ENCODE data around the gene ACTG1.

Gene ACTG1

DNA sequence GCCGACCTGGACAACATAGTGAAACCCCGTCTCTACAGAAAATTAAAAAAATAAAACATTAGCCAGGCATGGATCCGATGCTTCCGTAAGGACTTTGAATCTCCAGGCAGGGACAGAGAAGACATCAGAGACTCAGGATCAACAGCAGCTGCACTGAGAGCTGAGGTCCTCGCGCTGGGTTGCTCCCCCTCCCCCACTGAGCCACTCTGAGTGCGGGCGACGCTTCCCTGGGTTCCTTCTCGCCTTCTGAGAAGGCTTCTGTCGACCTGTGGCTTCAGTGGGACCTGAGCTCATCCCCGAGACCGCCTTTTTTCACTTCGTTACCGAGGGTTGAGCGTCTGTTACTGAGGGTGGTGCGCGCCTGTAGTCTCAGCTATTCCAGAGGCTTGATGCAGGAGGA is 20.4 kb downstream of the ACTG1 start:
- no peak for DNase-seq

DNA sequence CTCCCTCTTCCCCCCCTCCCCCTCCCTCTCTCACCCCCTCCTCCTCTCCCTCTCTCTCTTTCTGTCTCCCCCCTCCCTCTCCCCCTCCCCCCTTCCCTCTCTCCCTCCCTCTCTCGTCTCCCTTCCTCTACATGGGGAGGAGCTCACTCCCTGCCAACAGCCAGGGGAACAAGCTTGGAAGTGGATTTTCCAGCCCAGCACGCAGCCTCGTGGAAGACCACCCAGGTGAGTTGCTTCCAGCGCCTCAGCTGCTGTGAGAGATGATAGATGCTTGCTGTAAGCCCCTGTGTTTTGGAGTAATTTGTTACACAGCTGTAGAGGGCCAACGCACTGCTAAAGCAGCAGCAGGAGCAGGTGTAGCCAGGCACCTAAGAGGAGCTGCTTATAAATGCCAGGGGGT is 20.8 kb downstream of the ACTG1 start:
- no peak for DNase-seq

DNA sequence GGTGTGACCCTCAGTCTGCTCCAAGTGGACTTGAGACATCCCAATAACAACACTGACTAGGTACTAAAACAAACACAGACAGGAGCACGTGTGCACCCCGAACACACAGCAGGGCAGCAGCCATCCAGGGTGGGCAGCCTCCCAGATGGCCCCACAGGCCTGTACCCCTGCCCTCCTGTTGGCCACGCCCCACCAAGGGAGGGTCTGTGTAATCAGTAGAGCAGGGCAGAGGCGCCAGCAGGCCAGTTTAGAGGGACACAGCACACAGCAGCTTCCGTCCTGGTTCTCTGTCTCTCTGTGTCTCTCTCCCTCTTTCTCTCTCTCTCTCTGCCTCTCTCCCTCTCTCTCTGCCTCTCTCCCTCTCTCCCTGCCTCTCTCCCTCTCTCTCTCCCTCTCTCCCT is 21.4 kb downstream of the ACTG1 start:
- no peak for DNase-seq

DNA sequence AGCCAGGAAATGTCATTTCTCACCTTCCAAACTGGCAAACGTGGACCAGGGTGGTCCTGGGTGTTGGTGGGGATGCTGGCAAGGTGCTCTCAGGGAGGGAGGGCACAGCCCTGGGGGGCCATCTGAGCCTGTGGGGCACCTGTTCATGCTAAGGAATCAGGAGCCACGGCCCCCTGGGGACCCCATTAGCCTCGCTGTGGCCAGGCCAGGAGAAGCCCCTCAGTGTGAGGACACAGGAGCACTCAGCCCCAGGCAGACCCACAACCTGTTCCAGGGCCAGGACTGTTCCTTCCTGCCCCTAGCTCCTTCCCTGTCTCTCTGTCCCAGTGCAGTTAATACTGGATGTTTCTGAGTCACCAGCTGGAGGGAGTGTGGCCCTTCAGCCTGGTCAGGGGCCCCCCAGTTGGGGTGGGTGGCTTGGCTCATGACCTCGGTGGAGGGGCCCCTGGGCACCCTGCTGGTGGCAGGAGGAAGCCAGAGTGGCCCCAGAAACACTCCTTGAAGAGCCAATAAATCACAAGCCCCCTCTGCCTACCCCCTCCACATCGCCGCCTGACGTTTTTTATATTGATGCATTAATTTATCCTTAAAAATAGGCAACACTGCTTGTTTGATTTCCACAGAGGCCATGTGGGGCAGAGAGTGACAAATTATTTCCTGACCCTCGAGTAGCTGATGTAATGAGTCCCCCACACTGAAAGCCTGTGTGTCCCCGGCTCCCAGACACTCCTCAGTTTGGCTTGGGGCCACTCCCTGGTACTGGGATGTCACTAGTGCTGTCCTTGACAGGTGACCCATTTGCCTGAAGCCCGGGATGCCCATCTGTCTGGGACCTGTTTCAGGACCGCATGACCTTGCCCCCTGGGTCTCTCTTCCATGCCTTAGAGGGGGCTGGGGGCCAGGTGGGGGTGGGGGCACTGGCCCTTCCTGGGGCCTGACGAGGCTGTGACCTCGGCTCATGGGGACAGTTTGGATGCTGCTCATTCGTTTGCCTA is 22.3 kb downstream of the ACTG1 start:
- no peak for DNase-seq

DNA sequence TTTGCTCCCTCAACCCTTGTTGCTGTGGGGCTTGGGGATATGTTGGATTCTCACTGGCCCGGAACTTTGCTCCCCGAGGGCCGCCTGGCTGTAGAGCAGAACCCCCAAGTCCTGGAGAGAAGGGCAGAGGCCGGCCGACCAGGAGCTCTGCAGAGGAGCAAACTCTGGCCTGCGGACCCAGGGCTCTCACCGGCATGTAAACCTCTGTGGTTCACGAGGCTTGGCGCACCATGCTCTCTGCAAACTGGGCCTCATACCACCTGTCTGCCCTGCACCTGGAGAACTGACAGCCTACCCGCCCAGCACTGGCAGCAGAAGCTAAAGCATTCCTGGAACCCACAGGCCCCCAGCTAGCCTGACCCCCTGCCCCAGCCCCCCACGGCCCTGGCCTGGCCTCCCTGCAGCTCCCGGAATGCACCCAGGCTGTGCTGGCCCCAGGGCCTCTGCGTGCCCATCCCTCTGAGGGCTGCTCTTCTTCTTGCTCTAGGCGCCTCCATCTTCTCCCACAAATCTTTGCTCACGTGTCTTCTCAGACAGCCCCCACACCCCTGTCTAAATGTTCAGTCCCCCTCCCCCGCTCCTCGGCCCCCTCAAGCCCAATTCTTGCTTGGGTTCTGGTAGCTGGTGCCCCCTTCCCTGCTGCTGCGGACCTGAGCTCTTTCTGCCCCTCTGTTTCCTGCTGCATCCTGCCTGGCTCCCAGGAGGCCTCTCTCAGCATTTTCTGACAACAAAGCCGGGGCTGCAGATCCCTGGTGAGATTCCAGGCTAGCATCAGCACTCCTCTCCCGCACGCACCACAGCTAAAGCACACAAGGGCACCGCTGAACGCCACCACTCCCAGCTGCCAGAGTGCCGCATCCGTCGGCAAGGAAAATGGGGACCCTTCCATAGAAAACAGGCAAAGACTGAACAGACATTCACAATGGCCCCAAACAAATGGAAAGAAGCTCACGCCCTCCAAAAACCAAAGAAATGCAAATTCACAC is 23.3 kb downstream of the ACTG1 start:
- DNase-seq = no peak

DNA sequence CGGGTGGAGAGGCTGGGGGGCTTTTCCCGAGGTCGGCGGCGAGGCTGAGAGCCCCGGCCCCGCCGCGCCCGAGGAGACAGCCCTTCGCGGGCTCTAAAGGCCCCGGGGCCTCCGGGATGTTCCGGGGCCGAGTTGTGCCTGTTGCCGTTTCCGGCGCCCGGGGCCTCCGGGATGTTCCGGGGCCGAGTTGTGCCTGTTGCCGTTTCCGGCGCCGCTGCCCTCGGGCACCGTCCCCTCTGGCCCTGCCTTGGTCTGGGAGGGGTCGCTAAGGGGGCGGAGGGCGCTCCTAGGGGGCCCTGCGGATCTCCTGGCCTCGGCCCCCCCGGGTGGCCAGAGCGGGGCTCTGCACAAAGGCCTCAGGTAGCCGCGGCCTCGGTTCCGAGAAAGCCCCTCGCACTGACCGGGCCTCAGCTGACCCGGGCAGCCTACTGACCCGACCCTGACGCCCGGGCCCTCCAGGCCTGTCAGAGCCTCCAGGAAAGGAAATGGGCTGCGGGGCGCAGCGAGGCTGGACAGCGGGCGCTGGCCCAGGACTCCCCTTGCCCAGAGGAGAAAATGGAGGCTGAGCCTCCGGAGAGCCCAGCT is 24.2 kb downstream of the ACTG1 start:
- DNase-seq = no peak

DNA sequence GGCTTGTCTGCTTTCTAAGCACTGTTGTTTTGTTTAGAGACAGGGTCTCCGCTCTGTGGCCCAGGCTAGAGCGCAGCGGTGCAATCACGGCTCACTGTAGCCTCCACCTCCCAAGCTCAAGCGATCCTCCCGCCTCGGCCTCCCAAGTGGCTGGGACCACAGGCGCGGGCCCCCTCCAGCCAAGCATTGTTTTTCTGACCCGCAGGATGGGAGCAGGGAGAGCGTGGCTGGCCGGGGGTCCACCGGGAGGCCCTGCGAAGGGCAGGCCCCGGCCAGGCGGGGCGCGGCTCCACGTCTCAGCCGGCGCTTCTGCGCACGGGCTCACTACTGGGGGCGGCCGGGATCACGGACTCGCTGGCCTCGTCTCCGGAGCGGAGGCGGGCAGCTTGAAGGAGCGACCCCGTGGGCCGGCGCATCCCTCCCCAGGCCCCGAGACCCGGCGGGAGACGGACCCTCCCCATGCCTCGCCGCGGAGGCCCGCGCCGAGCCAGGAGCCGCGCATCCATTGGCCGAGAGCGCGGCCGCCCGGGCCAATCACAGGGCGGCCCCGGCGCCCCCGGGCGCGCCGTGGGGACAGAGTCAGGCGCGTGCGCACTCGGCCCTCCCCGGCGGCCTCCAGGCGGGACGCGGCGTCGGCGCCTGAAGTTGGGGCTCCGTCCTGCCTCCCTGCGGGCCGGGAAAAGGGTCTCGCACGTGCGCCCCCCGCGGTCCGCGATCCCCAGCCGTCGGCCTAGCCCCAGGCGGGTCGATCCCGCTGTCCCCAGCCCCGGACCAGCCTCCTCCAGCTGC is 24.9 kb downstream of the ACTG1 start:
- no peak for DNase-seq

DNA sequence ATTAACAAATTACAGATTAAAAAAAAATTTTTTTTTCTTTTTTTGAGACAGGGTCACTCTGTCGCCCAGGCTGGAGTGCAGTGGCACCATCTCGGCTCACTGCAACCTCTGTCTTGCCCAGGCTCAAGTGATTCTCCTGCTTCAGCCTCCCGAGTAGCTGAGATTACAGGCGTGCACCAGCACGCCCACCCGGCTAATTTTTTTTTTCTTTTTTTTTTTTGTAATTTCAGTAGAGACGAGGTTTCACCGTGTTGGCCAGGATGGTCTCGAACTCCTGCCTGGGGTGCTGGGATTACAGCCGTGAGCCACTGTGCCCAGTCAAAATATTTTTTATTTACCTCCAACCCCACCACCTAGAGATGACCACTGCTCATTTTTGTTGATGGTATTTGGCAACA is 25.5 kb downstream of the ACTG1 start:
- DNase-seq = no peak

DNA sequence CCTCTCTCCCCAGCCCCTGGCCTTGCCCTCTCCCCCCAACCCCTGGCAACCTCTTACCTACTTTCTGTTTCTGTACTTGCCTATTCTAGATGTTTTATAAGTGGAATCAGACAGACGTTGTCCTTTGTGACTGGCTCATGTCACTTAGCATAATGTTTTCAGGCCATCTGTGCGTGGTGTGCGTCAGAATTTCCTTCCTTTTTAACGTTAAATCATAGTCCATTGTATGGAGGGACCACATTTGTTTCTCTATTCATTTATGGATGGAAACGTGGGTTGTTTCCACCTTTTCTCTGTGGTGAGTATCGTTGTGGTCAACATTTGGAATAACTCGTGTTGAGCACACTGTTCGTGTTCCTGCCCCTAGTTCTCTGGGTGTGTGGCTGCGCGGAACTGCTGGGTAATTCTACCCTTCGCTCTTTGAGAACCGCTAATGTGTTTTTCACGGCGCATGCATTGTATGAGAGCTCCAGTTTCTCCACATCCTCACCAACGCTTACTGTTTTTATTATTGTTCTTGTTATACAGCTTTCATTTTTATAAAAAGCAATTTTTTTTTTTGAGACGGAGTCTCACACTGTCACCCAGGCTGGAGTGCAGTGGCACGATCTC is 26.3 kb downstream of the ACTG1 start:
- no peak for DNase-seq

DNA sequence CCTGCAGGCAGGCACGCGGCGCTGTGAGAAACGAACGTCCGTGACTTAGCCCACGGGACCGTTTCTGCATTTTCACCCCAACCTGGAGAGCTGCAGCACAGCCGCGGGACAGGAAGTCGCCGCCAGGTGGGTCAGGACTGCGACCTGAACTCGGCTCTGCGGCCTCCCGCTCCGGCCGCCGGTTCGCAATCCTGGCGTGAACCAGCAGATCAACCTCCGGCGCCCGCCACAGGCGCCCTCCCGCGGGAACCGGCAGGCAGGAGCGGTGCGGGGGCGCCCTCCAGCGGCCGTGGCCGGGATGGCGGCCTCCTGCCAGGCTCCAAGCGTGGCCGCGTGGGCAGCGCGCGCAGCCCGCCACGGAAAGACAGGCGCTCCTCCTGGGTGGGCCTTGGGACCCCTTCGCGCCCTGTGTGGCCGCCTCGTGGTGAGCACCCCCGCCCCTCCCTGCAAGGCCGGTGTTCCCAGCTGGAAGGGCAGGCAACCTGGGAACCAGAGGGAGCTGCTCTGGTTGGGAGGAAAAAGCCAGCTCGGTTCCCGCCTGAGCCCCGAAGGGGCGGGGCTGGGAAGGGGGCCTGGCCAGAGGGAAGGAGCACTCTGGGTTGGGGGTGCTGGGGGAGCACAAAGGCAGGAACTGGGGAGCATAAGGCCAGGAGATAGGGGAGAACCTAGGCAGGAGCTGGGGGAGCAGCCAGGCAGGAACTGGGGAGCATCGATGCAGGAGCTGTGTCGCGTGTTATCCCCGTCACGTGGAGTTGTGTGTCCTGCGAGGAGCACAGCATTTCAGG is 28.2 kb downstream of the ACTG1 start:
- DNase-seq = no peak

DNA sequence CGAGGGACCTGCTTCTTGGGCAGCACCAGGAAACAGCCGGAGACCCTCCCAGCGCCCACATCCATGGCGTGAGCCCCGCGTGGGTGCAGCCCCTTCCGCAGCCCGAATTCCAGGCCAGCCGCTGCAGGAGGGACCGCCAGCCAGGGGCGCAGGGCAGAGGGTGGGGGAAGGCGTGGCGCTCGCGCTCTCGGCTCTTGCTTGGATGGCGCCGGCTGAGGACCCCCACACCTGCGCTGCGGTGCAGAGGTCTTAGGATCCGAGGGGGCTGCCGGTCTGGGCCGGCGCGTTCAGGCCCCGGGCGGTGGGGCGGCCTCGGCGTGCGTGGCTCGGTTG is 28.8 kb downstream of the ACTG1 start:
- DNase-seq = no peak

DNA sequence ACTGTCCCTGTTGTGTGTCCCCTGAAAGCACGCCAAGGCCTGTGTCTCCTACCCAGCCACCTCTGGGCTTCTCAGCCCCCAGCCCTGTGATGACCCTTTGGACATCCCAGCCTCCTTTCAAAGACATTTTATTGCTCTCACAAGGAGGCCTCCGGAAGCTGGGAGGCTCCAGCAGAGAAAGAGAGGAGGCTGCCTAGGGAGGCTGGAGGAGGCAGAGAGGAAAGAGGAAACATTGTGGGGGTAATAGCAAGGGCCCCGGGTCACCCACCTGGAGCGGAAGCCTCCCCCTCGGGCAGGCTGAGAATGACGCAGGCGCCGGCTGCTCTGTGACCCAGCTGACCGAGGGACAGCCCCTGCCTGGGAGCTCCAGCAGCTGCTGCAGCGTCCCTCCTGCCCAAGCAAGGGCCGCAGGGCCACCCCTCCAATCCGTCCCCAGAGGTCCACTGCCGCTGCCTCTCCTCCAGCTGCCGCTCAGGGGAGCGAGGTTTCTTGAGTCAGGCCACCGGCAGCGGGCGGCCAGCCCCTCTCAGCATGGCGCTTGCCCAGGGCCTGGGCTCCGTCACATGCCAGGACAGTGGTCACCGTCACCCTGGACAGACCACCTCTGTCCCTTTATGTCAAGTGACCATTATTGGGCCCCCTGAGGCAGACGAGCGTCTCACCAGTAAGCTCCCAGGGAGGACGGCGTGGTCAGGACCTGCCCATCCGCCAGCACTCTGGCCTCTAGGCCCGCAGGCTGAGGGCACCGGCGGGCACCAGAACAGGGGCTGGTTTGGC is 29.3 kb downstream of the ACTG1 start:
- DNase-seq = no peak

DNA sequence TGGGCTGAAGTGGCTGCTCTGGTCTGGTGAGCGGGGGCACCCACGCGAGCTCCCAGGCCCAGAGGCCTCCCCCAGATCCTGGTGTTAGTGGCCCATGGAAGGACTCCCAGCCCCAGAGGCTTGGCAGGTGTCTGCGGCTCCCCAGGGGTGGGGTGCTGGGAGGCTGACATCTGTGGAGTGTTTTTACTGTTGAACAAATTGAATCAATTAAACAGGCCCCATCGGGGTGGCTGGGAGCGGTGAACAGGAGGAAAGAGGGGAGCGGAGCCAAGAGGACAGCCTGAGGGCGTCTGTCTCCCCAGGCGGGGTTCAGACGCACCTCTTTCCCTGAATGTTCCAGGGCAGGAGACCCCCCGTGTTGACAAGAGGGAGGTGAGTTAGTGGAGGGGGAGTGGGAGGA is 29.9 kb downstream of the ACTG1 start:
- DNase-seq = no peak

DNA sequence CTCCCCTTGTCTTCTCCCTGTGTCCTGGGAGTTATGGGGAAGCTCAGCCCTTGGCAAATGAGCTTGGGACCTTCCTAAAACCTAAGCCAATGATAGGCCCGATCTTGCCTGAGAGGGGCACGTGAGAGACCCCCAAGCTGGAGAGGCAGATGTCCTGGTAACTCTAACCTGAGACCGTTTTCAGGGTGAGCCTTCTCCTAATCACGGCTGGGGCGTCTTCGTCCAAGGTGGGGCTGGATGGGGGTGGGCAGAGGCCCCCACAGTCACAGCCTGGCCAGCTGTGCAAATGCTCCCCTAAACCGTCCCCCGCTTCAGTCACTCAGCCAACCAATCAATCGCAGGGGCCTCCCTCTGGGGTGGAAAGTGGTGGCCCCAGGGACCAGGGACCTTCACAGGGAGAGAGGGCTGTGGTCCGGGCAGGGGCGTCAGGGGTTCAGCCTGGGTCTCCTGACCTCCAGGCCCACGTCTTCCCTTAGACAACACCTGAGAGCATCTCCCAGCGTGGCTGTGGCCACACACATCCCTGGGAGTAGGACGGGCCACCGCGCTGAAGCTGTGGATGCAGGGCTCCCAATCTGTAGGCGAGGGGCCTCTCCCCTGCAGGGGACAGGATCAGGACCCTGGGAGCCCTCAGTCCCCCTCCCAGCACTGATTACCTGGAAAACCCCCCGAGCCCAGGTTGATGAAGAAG is 30.6 kb downstream of the ACTG1 start:
- DNase-seq = no peak

DNA sequence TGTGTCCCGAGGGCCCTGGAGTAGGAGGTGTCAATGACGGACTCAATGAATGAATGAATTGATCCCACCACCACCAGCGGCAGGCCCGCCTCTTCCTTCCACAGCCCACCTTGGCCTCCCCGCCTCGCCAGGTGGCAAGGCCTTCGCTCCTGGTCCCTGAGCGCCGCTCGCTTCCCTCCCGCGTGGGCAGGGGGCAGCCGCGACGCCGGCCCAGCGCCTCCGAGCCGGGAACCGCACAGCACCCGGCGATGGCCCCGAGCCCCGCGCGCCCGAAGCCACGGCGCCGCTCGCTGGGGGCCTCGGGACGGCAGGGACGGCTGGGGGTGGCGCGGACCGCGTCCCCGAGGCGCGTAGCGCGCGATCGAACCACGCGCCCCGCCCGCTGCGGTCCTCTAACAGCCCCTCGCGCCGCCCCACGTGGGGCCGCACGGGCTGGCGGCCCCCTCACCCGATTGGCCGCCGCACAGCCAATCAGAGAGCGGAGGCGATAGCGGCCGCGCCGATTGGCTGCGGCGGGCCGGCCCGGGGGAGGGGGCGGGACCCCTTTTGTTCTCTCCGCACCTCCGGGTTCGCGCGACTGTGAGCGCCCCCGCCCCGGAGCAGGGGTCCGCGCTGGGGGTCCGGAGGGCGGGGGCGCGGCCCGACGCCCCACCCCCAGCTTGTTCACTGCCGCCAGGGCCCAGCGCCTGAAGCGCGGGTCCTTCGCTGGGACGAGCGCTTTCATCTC is 31.4 kb downstream of the ACTG1 start:
- DNase-seq = no peak

DNA sequence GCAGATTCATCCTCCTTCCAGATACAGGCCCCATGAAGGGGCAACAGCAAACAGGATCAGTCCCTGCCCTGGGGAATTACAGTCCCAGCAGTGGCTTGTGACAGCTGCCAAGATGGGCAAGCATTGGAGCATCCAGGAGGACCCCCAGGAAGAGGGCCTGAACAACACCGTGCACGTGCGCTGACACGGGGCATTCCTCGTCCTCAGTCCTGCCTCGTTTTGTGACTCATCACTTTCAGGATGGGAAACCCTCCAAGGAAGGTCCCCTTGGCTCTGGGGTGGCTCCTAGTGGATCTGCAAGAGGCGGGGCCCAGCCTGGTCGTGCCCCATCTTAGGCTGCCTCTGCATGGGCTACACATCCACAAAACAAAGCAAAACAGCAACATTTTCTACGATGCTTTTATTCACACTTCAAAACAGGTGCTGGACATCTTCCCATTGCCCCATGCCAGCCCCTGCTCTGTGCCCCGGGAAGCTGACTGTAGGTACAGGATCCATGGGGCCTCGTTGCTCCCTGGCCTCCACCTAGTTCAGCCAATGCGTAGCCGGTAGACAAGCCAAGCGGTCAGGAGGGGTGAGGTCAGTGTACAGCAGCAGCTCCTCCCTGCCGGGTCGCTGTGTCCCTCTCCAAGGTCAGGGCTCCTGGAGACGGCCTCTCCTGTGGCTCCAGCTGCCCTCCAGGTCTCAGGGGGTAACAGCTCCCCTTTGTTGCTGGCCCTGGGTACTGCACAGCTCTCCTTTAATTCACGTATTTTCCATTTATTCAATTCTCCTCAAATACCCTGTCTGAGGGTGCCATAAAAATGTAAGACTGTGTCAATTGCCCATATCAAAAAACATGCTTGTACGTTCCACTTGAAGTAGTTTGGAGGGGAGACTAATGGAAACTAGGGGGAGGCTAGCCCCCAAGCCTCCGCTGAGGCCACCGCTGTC is 32.2 kb downstream of the ACTG1 start:
- no peak for DNase-seq

DNA sequence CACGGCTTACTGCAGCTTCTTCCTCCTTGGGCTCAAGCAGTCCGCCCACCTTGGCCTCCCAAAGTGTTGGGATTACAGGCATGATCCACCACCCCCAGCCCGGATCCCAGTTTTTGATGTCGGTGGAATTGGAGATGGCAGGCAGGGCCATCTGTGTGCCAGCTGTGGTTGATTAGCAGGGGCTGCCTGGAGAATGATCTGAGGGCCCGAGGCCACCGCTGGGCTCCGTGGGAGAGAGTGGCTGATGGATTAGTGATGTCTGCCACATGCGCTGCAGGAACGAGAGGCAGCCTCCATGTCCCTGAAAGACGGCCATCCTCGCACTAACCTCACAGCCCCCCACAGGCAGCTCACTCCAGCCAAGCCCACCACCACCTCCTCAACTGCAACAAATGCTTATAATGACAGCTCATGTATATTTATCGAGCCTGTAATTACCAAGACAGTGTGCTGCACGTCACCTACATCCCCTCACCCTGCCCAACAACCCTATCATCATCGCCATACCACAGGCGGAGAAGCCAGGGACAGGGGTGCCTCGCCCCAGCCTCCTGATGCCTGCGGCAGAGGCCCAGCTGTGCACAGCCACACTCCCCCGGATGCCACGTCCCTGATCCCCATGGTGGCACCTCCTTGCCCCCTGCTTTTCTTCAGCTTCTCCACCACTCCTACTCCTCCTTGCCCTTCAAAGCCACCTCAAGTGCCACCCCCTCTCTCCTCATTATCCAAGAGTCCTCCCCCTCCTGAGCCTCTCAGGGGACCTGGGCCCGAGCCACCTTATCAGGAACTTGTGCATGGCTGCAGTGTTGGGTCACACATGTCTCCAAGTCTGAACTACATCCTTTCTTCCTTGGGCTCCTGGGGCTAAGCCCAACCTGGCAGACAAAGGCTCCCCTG is 33.2 kb downstream of the ACTG1 start:
- no peak for DNase-seq

Measured in SIG-M5 (cell line).